Ectodermal cell (in vitro differentiated cells): ENCODE results near the gene SPOCK1.

Experiments used
- H3K27ac ChIP-seq: 2 replicates; pipeline ENCODE4 v1.7.0; 2013; ENCODE audit warnings: mild to moderate bottlenecking, low read depth, low read length; ENCODE audit not compliant: insufficient read depth, poor library complexity, severe bottlenecking
- H3K27me3 ChIP-seq: 2 replicates; pipeline ENCODE4 v1.7.0; 2013; ENCODE audit warnings: mild to moderate bottlenecking, low read length; ENCODE audit not compliant: insufficient read depth, control insufficient read depth, poor library complexity, severe bottlenecking
- H3K36me3 ChIP-seq: one replicate; pipeline ENCODE4 v1.7.0; 2013; ENCODE audit warnings: low read length; ENCODE audit not compliant: control insufficient read depth, insufficient read depth
- H3K4me1 ChIP-seq: one replicate; pipeline ENCODE4 v1.7.0; 2013; ENCODE audit warnings: low read length; ENCODE audit not compliant: control insufficient read depth, insufficient read depth
- H3K4me3 ChIP-seq: 2 replicates; pipeline ENCODE4 v1.7.0; 2013; ENCODE audit warnings: low read depth, low read length, control low read depth; ENCODE audit not compliant: insufficient read depth
- H3K9me3 ChIP-seq: 2 replicates; pipeline ENCODE4 v1.7.0; 2013; ENCODE audit warnings: mild to moderate bottlenecking, low read length, moderate library complexity; ENCODE audit not compliant: control insufficient read depth
- WGBS, 2 experiments: methylation state at CpG; one replicate each; pipeline ENCODE4 v1.1.7; 2013; ENCODE audit warnings: missing lambda C conversion rate in 2 of 2; 5-methylcytosine and 5-hydroxymethylcytosine counted together

SPOCK1 gene

GRCh38 chr5:137432376-137432775 is 66.8 kb downstream of the SPOCK1 start:
- no peaks in the 10 kb centered on the region for H3K36me3 ChIP-seq
- no peaks in the 10 kb centered on the region for H3K9me3 ChIP-seq
- H3K27me3 ChIP-seq, result no peaks in the 10 kb centered on the region
- no peak overlapping the region for H3K27ac ChIP-seq
- 89% methylated on average over 1 of the region's 2 CpGs; no CpG with 5 or more reads in 1 of the 2 experiments for WGBS, 2 experiments
- H3K4me1 ChIP-seq, result no peaks in the 10 kb centered on the region
- no peak overlapping the region for H3K4me3 ChIP-seq

GRCh38 chr5:137431051-137431450 is 68.1 kb downstream of the SPOCK1 start:
- Histone ChIP-seq H3K36me3 (no peaks in the 10 kb centered on the region), H3K9me3 (no peaks in the 10 kb centered on the region), H3K27me3 (no peaks in the 10 kb centered on the region), H3K4me1 (no peaks in the 10 kb centered on the region), H3K27ac (no peak overlapping the region), H3K4me3 (no peak overlapping the region)
- 38 to 43% methylated on average over 2 of the region's 2 CpGs for WGBS, 2 experiments

- Histone ChIP-seq H3K36me3 (no peaks in the 10 kb centered on the region), H3K27ac (no peak overlapping the region), H3K9me3 (no peaks in the 10 kb centered on the region), H3K4me1 (no peaks in the 10 kb centered on the region), H3K27me3 (no peaks in the 10 kb centered on the region), H3K4me3 (no peak overlapping the region)
- WGBS, 2 experiments, result 90 to 95% methylated on average over 1 of the region's 2 CpGs
These were observed 83.9 kb downstream of the SPOCK1 start for GRCh38 chr5:137415231-137415681.

GRCh38 chr5:137414112-137414755 is 84.9 kb downstream of the SPOCK1 start:
- Histone ChIP-seq H3K9me3 (no peaks in the 10 kb centered on the region), H3K4me1 (no peaks in the 10 kb centered on the region), H3K36me3 (no peaks in the 10 kb centered on the region), H3K4me3 (no peak overlapping the region), H3K27ac (no peak overlapping the region), H3K27me3 (no peaks in the 10 kb centered on the region)
- 100% methylated on average over 1 of the region's 1 CpG; no CpG with 5 or more reads in 1 of the 2 experiments for WGBS, 2 experiments

GRCh38 chr5:137412136-137412535 is 87.0 kb downstream of the SPOCK1 start:
- whole genome bisulfite sequencing, 2 experiments, result 96% methylated on average over 1 of the region's 1 CpG
- H3K9me3 ChIP-seq, result no peaks in the 10 kb centered on the region
- H3K27me3 ChIP-seq, result no peaks in the 10 kb centered on the region

GRCh38 chr5:137410234-137411010 is 88.7 kb downstream of the SPOCK1 start:
- 92 to 93% methylated on average over 4 of the region's 4 CpGs for WGBS, 2 experiments
- Histone ChIP-seq H3K4me1 (peaks cover 10% of the 10 kb centered on the region), H3K36me3 (no peaks in the 10 kb centered on the region), H3K4me3 (no peak overlapping the region), H3K27me3 (no peaks in the 10 kb centered on the region), H3K27ac (no peak overlapping the region), H3K9me3 (no peaks in the 10 kb centered on the region)

More at GRCh38 chr5:137412136-137412535, 87.0 kb downstream of the SPOCK1 start:
- H3K27ac ChIP-seq, result no peak overlapping the region
- peaks cover 7% of the 10 kb centered on the region for H3K4me1 ChIP-seq
- no peaks in the 10 kb centered on the region for H3K36me3 ChIP-seq
- no peak overlapping the region for H3K4me3 ChIP-seq

GRCh38 chr5:137409736-137410135 is 89.4 kb downstream of the SPOCK1 start:
- Histone ChIP-seq H3K4me1 (peaks cover 10% of the 10 kb centered on the region), H3K36me3 (no peaks in the 10 kb centered on the region), H3K27me3 (no peaks in the 10 kb centered on the region), H3K27ac (no peak overlapping the region), H3K9me3 (no peaks in the 10 kb centered on the region), H3K4me3 (no peak overlapping the region)

- H3K4me3 ChIP-seq, result no peak overlapping the region
- no peaks in the 10 kb centered on the region for H3K27me3 ChIP-seq
- H3K9me3 ChIP-seq, result no peaks in the 10 kb centered on the region
- no peak overlapping the region for H3K27ac ChIP-seq
- H3K4me1 ChIP-seq, result peaks cover 10% of the 10 kb centered on the region
- no peaks in the 10 kb centered on the region for H3K36me3 ChIP-seq
- WGBS, 2 experiments, result 65 to 77% methylated on average over 2 of the region's 2 CpGs
These were observed 92.0 kb downstream of the SPOCK1 start for GRCh38 chr5:137407090-137407489.

- H3K9me3 ChIP-seq, result no peaks in the 10 kb centered on the region
- H3K4me1 ChIP-seq, result peaks cover 10% of the 10 kb centered on the region
- H3K36me3 ChIP-seq, result no peaks in the 10 kb centered on the region
- H3K4me3 ChIP-seq, result no peak overlapping the region
- no peaks in the 10 kb centered on the region for H3K27me3 ChIP-seq
- 83 to 88% methylated on average over 10 of the region's 10 CpGs for WGBS, 2 experiments
- no peak overlapping the region for H3K27ac ChIP-seq
These were observed 93.7 kb downstream of the SPOCK1 start for GRCh38 chr5:137405393-137405792.

GRCh38 chr5:137403869-137404268 is 95.3 kb downstream of the SPOCK1 start:
- no peak overlapping the region for H3K4me3 ChIP-seq
- 93 to 94% methylated on average over 8 of the region's 8 CpGs for WGBS, 2 experiments

More at GRCh38 chr5:137403869-137404268, 95.3 kb downstream of the SPOCK1 start:
- no peaks in the 10 kb centered on the region for H3K36me3 ChIP-seq
- peaks cover 10% of the 10 kb centered on the region for H3K4me1 ChIP-seq
- H3K27ac ChIP-seq, result no peak overlapping the region
- no peaks in the 10 kb centered on the region for H3K9me3 ChIP-seq
- no peaks in the 10 kb centered on the region for H3K27me3 ChIP-seq
